H1 (cell line): ENCODE data around the gene DDC. TPM values are rescaled to one million over a fixed set of nuclear protein-coding genes. Genes with fewer than 3 reads are reported as not detected.

Experiments
- RFX5 ChIP-seq: IDR thresholded peaks from 2 replicates; pipeline ENCODE4 v1.6.1; 2011; ENCODE audit warnings: low read depth, low read length, improper control_type of control experiment, borderline replicate concordance
- polyA plus RNA-seq, 7 experiments: library from polyadenylated mRNA; depleted of rRNA in 3 of 7; stranded (reverse) in 5 of 7; unstranded in 2 of 7; fragments of >200 nt in 5 of 7; fragments of 200-250 nt in 2 of 7; gene quantifications; 1 replicate in 5 of 7; 2 replicates in 1 of 7; 4 replicates in 1 of 7; pipeline versions ENCODE4 v1.2.1 to v1.2.3, GENCODE V29; 2011 to 2013; ENCODE audit warnings: missing spikeins in 2 of 7, mixed read lengths in 2 of 7
- total RNA-seq: library from RNA; stranded (reverse); fragmentation: NEBNext Ultra II Directional; extraction: Animal tissue kit (Norgen Biotek cat#: 25700); gene quantifications from 2 replicates; pipeline ENCODE4 v1.2.1, GENCODE V29; 2021

The DDC gene
- total and polyA plus RNA-seq, 2 of the 8 experiments (the other 6 are each of a cell fraction or from before 2014, with no cell fraction given), result 0.05 TPM; not detected in 1

DNA sequence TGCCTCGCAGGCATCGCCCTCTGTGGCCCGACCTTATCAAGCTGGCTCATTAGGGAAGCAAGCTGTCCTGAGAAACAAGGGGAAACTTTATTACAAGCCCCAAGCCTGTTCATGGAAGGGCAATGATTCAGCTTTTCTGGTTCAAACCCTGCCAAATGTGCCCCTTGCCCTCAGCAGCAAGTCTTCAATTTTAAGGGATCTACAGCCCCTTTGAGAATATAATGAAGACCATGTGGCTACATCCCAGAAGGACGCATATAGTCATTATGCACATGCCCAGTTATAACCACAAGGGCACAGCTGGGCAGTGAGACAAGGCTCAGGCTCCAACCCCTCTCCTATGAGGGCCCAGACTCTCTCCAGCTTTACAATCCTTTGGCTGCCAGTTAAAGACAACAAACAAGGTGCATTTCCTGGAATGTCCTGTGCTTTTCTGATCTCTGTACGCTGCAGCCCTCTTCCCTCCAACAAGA is 56.7 kb downstream of the DDC start (continued):
- TF ChIP-seq RFX5, result no peak
